Activated CD4-positive, CD25-positive, alpha-beta regulatory T cell treated with anti-CD3 and anti-CD28 coated beads, Interleukin-2, amount 50 U/mL, for 72 hours (primary cell): ENCODE data around the gene KCNMA1.

Experiments used
- DNase-seq: peaks from one replicate; pipeline ENCODE4 v3.0.0; 2021

Gene KCNMA1

DNA sequence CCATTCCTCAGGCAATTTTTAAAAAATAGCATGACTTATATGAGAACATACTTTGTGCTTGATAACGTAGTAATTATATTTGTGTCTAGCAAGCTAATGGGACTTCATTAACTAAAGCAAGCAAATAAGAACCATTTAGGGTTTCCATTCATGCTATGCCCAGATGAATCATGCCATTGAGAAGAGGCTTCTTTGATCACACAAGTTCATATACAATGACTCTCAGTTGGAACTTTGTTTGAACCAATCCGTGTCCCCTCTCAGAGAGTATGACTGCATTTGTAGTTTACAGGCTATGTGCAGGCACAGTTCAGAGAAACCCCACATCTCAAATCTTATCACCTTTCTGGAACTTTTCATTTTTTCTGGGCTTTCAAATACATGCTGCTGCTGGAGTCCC, 614.2 kb downstream of the KCNMA1 start:
- no peak for DNase-seq

DNA sequence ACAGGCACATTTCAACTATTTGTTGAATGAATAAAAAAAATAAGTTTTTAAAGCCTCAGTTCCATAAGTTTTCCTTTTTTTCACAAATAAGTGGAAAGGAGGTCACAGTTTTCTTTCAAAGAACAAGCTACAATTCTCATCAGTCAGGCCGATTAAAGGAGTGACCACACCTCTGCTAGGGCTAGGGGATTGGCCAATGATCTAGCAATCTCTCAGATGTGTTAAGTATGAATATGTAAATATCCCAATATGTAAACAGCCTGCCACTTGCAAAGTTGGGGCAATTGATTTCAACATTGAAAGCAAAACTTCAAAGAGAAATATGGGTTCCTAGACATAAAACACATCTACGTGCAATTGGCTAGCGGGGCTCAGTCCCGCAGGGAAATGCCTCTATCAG, 614.9 kb downstream of the KCNMA1 start:
- no peak for DNase-seq

DNA sequence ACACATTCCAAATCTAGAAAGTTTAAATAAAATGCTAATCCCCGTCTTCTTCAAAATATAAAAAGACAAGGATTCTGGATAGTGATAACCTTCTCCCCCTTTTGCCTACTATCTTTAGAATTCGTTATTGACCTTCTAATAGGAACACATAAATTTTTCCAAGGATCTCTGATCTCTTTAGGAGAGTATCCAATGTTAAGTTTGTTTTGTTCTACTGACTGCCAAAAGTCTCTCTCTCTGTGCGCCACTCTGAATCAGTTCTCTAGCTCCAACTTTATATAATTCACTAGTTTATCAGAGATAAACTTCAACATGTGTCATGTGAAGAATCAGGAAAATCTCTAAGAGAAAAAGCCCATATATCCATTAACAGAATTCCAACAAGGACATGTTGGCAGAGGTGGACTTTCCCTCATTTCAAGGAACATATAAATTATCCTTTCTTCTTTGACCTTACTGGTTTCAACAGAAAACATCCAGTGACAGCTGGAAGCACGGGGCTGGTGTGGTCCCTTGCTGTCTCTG, 615.6 kb downstream of the KCNMA1 start:
- no peak for DNase-seq

DNA sequence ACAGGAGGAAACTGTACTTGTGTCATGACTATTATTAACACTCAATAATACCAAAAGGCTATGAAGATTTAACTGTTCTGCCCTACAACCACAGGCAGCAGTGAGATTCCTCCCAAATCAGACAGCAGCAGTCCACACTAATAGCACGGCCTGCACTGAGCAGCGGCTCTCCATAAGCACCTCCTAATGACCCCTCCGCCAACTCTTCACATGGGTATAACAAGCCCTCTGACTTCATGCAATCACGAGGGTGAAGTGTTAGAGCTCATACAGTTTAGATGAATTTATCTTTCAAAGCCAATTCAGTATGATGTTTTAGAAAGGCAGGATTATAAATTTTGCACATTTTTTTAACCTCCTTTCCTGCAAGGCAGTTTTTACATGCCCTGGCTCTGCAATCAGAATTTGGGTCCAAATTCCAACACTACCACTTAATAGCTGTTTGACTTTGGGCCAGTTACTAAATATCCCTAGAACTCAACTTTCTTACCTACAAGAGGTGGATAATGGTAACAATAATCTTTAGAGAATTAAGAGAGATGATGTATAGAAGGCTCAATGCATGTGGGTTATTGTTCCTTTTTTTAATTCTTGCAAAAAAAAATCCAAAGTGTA, 617.1 kb downstream of the KCNMA1 start:
- no peak for DNase-seq

DNA sequence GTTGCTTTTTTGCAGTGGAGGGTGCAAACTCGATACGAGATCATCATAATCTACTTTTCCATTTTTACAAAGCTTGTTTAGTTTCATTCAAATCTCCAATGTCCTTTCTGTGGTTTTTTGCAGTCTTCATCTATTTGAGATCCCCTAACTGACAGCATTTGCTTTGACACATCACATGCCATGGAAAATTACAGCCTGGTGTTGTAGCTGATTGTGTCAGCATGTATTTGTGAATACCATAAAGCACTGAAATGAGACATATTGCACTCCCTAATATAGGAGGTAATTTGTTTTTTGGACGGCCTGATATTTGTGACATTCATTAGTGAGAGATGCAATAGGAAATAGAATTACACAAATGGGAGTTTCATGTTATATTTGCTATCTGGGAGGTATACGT, 620.8 kb downstream of the KCNMA1 start:
- DNase-seq, result no peak

DNA sequence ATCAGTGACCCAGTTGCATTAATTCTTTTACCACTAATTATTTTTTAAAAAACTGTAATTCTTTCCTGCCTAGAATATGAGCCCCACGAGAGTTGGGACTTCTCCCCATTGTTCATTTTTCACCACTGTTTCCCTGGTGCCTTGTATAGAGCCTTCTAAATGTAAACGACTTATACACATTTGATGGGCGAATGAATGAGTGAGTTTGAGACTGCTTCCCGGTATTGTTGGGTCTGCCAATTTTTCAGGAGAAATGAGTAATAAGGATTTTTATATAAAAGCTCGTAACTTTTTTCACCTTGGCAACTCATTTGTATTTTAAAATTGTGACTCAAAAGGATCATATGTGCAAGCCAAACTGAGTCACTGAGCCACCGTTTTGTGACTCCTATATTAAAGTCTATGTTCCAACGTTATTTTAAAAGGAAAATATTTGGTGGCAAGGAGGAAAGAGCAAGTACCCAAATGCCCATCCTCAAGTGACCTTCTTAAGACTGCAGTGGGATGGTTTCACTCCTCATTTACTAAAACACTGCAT, 621.3 kb downstream of the KCNMA1 start:
- DNase-seq, result no peak

DNA sequence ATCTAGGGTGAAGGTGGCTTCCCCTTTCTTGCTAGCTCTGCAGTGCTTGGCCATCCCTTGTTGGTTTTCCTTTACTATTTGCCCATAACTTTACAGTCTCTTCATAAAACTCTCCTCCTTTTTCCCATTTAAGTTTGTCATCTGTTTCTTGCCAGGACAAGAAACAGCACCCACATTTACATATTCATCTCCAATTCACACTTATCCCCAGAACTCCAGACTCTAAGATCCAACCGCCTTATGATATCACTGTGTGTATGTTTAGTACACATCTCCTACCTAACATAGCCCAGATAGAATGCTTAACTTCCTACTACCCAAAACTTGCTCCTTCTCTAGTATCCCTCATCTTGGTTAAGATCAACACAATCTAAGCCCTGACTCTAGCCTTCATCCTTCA, 622.2 kb downstream of the KCNMA1 start:
- DNase-seq, result no peak

DNA sequence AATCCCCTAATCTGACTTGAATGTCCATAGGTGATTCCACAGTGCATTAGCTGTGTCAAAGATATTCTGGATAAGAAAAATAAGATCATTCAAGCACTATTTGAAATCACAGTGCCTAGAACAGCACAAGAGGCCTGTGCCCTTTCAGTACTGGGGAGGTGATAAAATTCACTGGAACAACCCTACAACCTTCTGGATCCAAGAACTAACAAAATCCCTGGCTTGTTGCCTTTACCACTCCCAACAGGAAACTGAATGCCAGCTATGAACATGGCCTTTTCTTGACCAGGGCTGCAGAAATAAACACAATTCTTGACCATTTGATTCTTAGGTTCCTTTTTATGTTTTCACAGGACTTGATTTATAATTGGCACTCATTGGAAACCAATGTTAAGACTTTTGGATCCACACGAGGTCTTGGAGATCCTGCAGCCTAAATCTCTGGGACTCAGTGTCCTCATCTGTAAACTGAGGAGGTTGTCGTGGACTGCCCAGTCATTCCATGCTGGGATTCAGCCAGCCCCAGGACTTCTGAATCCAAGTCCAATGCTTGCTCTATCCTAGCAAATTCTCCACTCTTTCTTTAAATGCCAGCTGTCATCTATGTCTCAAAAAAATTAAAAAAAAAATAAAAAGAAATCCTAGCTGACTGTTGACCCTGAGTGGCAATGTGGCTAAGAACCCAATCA, 624.7 kb downstream of the KCNMA1 start:
- DNase-seq, result no peak

DNA sequence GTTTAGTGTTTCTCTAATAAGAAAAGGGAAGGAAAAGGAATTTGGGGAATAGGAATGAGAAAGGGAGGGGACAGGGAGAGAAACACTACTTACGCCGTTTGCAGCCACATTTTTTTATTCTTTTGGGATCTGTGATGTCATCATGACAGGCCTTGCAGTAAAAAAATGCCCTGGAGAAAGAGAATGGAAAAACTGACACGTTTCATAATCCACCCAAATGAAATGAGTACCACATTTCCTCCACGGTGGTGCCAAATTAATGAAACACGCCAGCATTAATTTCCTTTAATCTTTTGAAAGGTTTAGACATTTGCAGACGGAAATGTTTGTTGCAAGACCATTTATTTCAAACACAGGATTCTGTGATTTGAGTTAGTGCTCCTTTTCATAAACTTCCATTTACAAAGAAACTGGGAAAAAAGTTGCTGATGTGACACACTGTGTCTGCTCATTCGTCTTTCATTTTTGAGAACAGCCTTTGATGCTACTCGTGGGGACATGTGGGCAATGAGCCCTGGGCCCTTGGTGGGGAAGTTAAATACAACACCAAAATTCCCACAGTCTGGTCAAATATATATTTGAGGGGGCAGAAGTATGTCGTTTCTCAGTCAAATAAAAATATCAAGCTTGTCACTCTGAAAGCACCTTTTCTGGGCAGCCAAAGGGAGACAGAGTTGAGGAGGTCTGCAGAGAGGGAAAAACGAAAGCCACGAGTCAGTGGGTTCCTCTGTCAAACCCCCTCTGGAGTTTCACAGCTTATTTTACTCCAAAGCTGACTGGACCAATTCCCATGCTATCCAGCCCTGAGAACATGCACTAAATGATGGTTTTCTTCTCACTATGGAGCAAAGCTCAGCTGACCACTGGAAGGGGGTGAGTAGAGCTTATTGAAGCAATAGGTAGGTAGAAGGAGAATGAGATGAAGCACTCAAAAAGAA, 625.5 kb downstream of the KCNMA1 start:
- no peak for DNase-seq

DNA sequence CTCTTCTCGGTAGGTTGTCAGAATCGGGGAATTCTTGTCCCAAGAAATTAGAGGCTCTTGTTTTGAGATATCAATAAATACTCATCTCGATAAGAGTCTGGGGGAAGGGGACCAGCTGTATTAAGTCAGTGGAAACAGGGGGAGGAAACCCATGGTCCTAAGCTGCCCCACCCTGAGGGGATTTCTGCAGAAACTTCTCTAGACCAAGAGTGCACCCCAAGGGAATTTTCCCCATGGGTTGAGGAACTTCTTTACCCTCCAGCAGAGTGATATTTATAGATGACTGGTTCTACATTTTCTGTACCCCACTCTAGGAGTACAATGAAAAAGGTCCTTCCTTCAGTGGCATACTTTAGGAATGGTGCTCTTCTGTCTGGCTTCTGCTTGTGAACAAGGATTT, 627.2 kb downstream of the KCNMA1 start:
- DNase-seq, result no peak

DNA sequence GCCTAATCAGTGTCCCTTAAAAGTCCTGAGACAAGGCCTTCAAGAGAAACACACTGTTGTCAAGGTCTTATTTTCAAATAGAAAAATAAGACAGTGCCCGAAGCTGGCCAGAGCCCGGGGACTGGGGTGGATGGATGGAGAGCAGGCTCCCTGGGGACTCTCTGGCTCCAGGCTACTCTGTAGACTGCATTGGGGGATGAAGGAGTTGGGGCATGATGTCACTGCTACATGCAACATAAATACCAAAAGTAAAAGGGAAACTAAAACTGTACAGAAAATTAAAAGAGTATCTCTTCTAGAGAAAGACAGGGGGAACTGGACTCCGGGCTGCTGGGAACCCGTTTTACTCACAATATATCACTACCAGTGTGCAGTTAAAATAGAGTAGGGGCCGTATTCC, 629.8 kb downstream of the KCNMA1 start:
- no peak for DNase-seq

DNA sequence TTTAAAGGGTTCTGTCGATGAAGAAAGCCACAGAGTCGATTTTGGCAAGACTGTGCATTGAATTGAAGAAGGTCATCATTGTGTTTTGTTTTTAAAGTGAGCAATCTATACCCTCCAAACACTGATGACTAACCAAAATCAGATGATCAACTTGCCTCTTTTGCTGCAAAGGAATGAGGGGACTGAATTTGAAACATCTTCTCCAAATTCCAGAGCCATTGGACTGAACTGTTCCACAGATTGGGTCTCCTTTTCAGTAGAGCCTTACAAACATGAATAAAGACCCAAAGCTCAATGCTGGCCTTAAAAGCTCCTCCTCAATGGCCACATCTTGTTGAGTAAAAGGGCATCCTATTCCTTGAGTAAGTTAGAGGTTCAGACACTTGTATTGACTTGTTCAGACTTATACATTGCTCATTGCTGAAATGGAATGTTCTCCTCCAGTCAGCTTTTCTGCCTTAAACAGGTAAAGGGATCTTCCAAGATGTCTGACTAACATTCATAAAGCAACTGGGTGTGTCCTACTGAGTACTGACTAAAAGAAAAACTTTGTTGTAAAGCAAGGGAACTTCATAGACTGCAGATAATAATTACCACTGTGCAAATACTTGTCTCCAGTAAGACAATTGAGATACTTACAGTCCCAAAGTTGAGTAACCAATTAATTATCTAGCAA, 630.6 kb downstream of the KCNMA1 start:
- DNase-seq, result no peak

DNA sequence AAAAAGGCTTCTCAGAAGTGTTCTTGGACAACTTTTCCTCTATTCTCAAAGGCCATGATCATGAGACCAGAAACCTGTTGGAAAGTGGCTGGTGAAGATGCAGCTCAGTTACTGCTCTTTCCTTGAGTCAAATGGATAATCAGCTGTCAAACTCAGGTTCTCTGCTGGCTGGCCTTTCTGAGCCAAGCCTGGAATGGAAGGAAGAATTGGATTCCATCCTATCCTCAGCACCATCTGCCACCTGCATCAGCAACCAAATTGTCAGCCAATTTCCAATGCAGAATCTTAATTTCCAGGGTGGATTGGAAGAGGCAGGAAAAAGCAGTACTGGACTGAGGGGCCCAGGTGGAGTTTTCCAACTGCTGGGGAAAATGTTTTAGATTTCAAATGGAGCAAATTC, 631.7 kb downstream of the KCNMA1 start:
- no peak for DNase-seq

DNA sequence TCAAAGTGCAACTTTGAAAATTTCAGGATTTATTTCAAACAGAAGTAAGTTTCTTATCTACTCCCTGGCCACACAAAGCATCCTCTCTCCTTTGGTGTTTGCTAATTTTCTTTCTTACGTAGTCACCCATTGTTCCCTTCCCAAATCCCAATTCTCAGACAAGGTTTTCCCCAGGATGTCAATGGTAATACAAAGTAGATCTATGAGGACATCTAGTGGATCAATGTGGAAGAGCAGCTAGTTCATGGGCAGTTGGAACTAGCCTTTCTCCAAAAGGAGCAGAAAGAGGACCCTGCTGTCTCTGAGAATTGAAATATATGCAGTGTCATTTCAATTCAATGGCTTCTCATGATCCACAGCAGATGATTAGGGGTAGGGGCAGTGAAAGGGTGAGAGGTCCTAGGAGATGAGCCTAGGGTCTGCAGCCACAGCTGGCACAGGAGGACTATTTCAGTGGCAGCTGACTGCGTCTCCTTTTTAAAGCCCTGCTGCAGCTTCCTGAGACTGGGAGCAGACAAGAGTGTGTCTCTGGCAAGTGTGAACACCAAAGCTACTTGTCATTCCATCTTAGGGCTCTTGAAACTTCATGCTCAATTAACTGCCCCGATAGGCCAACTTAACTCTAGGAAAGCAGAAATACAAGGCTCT, 632.6 kb downstream of the KCNMA1 start:
- no peak for DNase-seq

DNA sequence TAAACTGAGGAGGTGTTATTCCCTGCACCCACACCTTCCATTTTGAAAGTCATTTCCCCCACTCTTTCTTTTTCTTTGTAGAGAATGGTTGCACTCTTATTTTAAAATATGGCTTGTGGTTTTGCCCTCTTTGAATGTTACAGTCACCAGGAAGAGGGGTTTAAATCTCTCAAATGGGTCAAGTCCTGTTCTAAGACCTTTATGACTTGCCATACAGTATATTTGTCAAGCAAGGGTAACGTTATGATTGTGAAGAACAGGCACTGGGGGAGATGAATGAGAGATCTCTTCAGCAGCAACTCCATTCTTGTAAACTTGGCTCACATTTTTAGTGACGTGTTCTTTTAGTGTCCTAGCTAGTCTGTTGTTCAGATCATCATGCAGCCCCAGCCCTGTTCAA, 634.7 kb downstream of the KCNMA1 start:
- DNase-seq, result no peak

DNA sequence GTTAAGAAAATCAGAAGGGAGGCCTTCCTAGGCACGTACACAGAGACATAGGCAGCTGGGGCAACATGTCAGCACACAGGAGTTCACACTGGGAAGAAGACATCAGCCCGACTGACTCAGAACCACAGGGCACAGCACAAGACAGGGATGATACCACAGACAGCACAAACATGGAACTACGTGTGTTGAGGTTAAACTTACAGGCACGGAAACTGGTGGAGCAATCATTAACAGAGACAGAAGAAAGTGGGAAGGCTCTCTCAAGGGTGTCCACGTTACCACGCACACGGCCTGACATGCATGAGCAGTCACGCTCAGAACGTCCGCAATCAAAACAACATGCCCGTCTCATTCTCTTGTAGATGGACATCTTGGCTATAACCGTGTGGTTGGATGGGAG, 636.4 kb downstream of the KCNMA1 start:
- no peak for DNase-seq

DNA sequence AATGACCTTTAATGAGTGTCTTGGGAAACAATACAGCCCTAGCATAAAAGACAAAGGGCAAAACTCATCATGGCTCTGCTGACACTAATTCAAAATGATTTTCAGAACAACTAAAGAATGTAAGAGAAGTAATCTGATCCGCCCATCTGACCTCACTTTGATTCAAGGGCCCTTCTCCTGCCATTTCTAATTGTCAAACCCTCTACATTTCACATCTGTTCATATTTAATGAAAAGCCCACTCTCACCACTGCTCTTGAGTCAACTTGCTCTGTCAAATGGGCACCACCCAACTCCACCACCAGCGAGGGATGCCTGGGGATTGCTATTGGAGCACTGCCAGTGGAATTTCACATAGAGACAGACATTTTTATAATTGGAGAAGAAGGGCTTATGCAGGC, 639.2 kb downstream of the KCNMA1 start:
- DNase-seq, result no peak

DNA sequence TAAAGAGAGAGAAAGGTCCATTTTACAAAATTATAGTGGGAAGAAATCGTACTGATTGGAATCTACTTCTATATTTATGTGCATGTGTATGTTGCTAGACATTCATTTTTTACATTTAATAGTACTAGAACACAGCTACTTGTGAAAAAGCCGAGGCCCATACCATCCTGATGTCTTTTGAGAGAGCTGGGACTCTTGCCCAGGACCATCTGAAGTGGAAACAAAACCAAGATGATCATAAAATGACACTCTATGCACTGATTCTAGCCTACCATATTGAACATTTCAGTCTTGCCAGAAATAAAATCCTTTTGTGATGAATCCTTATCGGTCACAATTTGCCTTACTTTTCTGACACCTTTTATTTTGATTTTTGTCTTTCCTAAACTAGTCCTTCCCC, 640.0 kb downstream of the KCNMA1 start:
- DNase-seq, result no peak

DNA sequence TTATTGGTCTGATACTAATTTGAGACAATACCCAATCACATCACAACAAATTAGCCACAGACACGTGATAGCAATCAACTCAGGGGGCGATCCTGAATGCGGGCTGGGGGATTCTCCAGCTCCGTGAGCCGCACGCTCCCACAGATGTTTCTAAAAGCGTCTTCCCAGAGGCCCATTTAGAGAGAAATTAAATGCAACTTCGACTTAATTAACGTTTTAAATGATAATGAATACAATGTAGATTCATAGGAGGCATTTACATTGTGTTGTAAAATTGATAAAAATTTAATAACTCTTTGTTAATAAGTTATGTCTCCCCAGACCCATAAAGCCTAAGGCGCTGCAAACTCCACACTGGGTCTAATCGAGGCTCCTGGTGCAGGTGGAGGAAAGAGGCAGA, 642.6 kb downstream of the KCNMA1 start:
- no peak for DNase-seq

DNA sequence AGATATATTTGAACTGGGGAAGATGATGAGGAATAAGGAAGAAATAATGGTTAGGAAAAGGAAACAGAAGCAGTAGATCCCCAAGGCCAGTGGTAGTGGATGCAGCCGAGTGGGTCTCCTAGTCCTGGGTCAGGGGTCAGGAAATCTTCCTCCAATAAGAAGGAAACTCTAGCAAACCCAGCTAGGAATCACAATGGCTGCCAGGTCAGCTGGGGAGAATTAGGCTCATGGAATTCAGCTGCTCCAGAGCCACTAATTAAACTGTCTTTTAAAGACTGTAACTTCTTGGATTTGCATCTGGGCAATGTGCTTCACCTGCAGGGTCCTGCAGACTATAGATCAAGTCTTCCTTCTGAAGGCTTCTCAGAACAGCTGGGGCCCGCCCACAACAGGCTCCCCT, 644.4 kb downstream of the KCNMA1 start:
- no peak for DNase-seq

DNA sequence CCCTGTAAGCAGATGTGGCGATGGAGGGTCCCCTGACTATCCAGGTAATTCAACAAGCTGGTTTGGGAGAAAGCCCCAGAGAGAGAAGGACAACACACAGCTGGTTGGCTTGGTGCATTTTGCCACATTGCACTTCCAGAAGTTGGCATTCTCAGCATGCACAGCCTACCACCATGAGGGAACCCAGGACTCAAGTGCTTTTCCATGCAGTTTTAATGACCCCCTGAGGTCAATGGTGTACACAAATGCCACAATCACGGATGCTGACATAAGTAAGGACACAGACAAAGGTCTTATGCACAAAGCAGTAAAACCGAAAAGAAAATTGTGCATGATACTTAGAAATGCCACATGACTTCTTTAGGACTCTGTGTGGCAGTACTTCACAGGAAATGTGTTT, 645.1 kb downstream of the KCNMA1 start:
- DNase-seq, result no peak

DNA sequence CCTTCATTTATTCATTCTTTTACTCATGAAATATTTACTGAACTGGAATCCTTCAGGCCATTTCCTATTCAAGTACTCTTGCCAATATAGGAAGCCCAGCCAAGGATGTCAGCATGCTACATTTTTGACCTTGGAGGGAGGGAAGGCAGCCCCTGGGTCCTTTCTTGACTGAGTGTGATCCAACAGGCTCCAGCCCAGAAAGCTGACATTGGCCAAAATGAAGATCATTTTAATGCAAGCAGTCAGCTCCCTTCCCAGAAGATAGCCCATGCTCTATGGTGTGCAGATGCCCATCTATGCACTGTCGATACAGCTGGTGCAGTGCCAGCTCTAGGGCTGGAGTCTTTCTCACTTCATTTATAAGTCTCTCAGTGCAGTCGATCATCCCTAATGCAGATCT, 646.0 kb downstream of the KCNMA1 start:
- DNase-seq, result no peak
